ENCODE measurements around the gene WIZ. TPM values are rescaled to one million over a fixed set of nuclear protein-coding genes. Genes with fewer than 3 reads are reported as not detected.
A peak's percentile ranks its signal among the peaks of the same experiment; 100 is the strongest.

The WIZ gene
- total and polyA plus RNA-seq, 2 of the 8 experiments (the other 6 are each of a cell fraction or from before 2014, with no cell fraction given): 12.5 to 33.2 TPM

GRCh38 chr19:15464394-15465385 lies 14.9 kb upstream of the WIZ start, which contains the start of gene RASAL3:
Gene RASAL3 (minus strand): TSS chr19:15464544. CDS start chr19:15464358, 186 bp downstream.
- Histone ChIP-seq H3K27ac (ENCODE audit: low read depth, low read length) (no peak within 1 kb of the TSS), H3K4ac (replicated peaks; ENCODE audit: insufficient read length, low read depth, low read length) (no peak within 1 kb of the TSS), H2AFZ (ENCODE audit: low read length) (no peak within 1 kb of the TSS; the same call in 1 of the 2 replicates), H3K14ac (ENCODE audit: insufficient read length) (no peak within 1 kb of the TSS), H2BK20ac (ENCODE audit: low read length) (no peak within 1 kb of the TSS), H3K23me2 (ENCODE audit: low read depth, low read length) (peaks cover 2% of the 10 kb centered on the region; the same call in 1 of the 2 replicates), H4K8ac (ENCODE audit: extremely low read depth, insufficient read depth, low read length) (peak within 1 kb of the TSS; percentile 83; the same call in 1 of the 2 replicates), H3K18ac (ENCODE audit: extremely low read depth, low read length) (no peak within 1 kb of the TSS), H2BK12ac (ENCODE audit: low read depth, low read length) (no peak within 1 kb of the TSS; the same call in 1 of the 2 replicates), H2BK5ac (ENCODE audit: low read depth, low read length) (no peak within 1 kb of the TSS), H3K9ac (replicated peaks in 1 of 4; ENCODE audit: extremely low read depth in 1 of 4, low read depth in 3 of 4, low read length in 3 of 4) (no peak within 1 kb of the TSS), H3K23ac (ENCODE audit: insufficient read length) (no peak within 1 kb of the TSS), H3K4me3 (ENCODE audit: extremely low read depth in 1 of 4, insufficient read depth in 2 of 4, low read depth in 3 of 4, low read length in 4 of 4) (peak within 1 kb of the TSS in 1 of 4 experiments; percentile 33; a peak in 1 of 8 replicates), H3K56ac (replicated peaks; ENCODE audit: insufficient read length, low read depth, low read length) (no peak within 1 kb of the TSS), H3K9me3 (ENCODE audit: insufficient read depth in 2 of 2, low read depth in 1 of 2, low read length in 1 of 2) (no peaks in the 10 kb centered on the region), H3K79me1 (ENCODE audit: low read depth, low read length) (no peaks in the 10 kb centered on the region), H4K5ac (ENCODE audit: insufficient read length, low read depth, low read length) (no peak within 1 kb of the TSS), H3K4me2 (ENCODE audit: insufficient read depth in 1 of 2, low read depth in 2 of 2, low read length in 2 of 2) (peak within 1 kb of the TSS; percentile 9 to 10; a peak in 2 of 4 replicates), H2BK15ac (ENCODE audit: low read length) (peak within 1 kb of the TSS; percentile 25; the same call in 1 of the 2 replicates), H4K20me1 (replicated peaks in 1 of 2; ENCODE audit: control insufficient read depth in 1 of 2, insufficient read depth in 2 of 2, low read length in 2 of 2) (peaks cover 3 to 8% of the 10 kb centered on the region in 2 experiments), H2AK5ac (ENCODE audit: low read depth, low read length) (no peak within 1 kb of the TSS), H3K79me2 (ENCODE audit: control insufficient read depth in 1 of 2, insufficient read depth in 2 of 2, low read length in 2 of 2) (no peaks in the 10 kb centered on the region), H4K91ac (replicated peaks; ENCODE audit: insufficient read length, low read length) (no peak within 1 kb of the TSS), H3K27me3 (replicated peaks in 1 of 4; ENCODE audit: control insufficient read depth in 3 of 4, extremely low read depth in 1 of 4, insufficient read depth in 3 of 4, low read length in 3 of 4) (peaks cover 12 to 26% (median 19%) of the 10 kb centered on the region in 4 experiments), H3K4me1 (replicated peaks in 1 of 4; ENCODE audit: control insufficient read depth in 3 of 4, insufficient read depth in 4 of 4, low read length in 3 of 4) (peaks cover 0 to 3% (median 2%) of the 10 kb centered on the region in 4 experiments; a peak in 2 of 7 replicates), H2BK120ac (replicated peaks; ENCODE audit: low read depth, low read length) (no peak within 1 kb of the TSS), H3K36me3 (ENCODE audit: control insufficient read depth in 2 of 4, insufficient read depth in 4 of 4, low read length in 3 of 4) (no peaks in the 10 kb centered on the region)
- DNase-seq (ENCODE audit: low read depth in 1 of 2, low spot score in 2 of 2): no peak
- TF ChIP-seq BRCA1 (IDR thresholded peaks at IDR 0.05; ENCODE audit: low read depth, low read length) (no peak), NRF1 (IDR thresholded peaks at IDR 0.05; ENCODE audit: low read depth, low read length) (no peak), CHD1 (IDR thresholded peaks at IDR 0.05; ENCODE audit: low read depth, low read length) (no peak)
- no peak for FAIRE-seq
- WGBS, 2 experiments (ENCODE audit: extremely low coverage in 1 of 2, insufficient coverage in 1 of 2, insufficient read length in 1 of 2, insufficient replicate concordance in 2 of 2, low coverage in 1 of 2, low lambda C conversion rate in 2 of 2, missing lambda C conversion rate in 1 of 2): 75% methylated on average over 16 of the region's 17 CpGs; no CpG with 5 or more reads in 1 of the 2 experiments
- ChIA-PET POLR2A (ENCODE audit: partially characterized antibody) (no interaction called here), CTCF (ENCODE audit: partially characterized antibody) (interaction anchor here (0.7 to 4.5 kb wide), 2 partner anchors 10 to 932 kb away, joined by 5 to 25 read pairs; no protein-coding TSS in a partner anchor)

Data from H1 (cell line).